Right atrium auricular region (tissue), 2 donors: Measurements from ENCODE around the gene ST3GAL4. TPM values are rescaled to one million over a fixed set of nuclear protein-coding genes. Genes with fewer than 3 reads are reported as not detected.

Experiments
- DNase-seq: peaks from one replicate; pipeline ENCODE4 v3.0.0-alpha.2; 2019; ENCODE audit warnings: low spot score
- H3K27ac ChIP-seq, 2 donors: fragments of 200-600 bp; sonication (generic); 1 replicate in 1 of 2; 2 replicates in 1 of 2; pipeline ENCODE4 v1.5.1; 2016 to 2019
- H3K27me3 ChIP-seq, 2 donors: fragments of 200-600 bp; sonication (generic); one replicate each; pipeline versions ENCODE4 v1.5.1 to v1.6.0; 2017 to 2019
- H3K36me3 ChIP-seq: fragments of 200-600 bp; sonication (generic); one replicate; pipeline ENCODE4 v1.5.1; 2016
- H3K4me1 ChIP-seq, 2 donors: fragments of 200-600 bp; sonication (generic); one replicate each; pipeline versions ENCODE4 v1.5.1 to v1.6.0; 2017 to 2019
- H3K4me3 ChIP-seq, 2 donors: fragments of 200-600 bp; sonication (generic); 1 replicate in 1 of 2; 2 replicates in 1 of 2; pipeline ENCODE4 v1.5.1; 2017 to 2019; ENCODE audit warnings: mild to moderate bottlenecking in 1 of 2, moderate library complexity in 1 of 2
- H3K9me3 ChIP-seq, 2 donors: fragments of 200-600 bp; sonication (generic); one replicate each; pipeline ENCODE4 v1.5.1; 2019
- total RNA-seq, 2 donors: library from RNA; depleted of rRNA; stranded (reverse); fragments of >200 nt; gene quantifications; one replicate each; pipeline ENCODE4 v1.1.0, GENCODE V29; 2016
- TF ChIP-seq, protein P1 (sequence below), 2 donors: fragments of 200-600 bp; sonication (generic); IDR thresholded peaks; one replicate each; pipeline ENCODE4 v1.5.1; 2019; ENCODE audit warnings: antibody characterized with exemption in 2 of 2

The ST3GAL4 gene
- total RNA-seq, 2 donors from 2014 or later = 67.5 to 103 TPM

DNA sequence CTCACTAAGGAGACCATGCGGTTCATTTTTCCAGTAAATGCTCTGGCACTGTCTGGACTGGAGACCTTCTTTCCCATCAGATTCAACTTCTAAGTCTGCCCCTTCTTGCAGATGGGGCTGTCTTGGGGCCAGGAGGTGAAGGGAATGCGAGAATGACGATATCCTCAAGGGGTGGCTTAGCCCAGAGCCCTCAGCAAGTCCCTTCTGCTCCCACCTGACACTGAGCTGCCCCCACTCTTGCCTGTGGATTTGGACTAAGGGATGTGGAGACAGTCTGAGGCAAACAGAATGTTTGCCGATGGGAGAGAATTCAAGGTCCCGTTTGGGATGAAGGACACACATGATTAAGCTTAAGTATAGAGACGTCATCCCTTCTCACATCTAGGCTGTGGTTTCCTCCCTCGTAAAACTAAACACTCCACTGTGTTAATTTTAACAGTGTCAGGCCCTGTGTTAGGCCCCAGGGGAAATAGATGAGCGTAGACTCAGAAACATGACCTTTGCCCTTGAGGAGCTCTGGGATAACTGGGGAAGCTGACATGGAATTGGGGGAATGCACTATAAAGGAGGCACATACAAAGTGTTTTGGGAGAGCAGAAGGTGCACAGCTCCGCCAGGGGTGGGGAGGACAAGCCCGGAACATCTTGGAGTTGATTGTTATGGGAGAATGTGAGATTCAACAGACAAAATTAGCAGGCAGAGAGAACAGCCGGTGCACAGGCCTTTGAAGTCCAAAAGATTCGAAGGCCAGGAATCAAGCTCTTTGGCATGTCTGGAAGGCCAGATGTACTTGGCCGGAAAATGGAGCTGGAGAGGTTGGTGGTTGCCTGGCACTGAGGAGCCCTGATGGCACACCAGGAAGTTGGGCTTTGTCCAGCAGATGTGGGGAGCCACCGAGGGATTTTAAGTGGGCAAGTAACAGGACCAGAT lies 71.6 kb downstream of the ST3GAL4 start:
- Histone ChIP-seq H3K36me3 (no peaks in the 10 kb centered on the region), H3K4me1 (peaks cover 0 to 63% of the 10 kb centered on the region in 2 donors), H3K4me3 (no peak overlapping the region), H3K27me3 (no peaks in the 10 kb centered on the region), H3K27ac (peak overlapping the region; percentile 74 to 81), H3K9me3 (no peaks in the 10 kb centered on the region)
- TF ChIP-seq, protein P1, sequence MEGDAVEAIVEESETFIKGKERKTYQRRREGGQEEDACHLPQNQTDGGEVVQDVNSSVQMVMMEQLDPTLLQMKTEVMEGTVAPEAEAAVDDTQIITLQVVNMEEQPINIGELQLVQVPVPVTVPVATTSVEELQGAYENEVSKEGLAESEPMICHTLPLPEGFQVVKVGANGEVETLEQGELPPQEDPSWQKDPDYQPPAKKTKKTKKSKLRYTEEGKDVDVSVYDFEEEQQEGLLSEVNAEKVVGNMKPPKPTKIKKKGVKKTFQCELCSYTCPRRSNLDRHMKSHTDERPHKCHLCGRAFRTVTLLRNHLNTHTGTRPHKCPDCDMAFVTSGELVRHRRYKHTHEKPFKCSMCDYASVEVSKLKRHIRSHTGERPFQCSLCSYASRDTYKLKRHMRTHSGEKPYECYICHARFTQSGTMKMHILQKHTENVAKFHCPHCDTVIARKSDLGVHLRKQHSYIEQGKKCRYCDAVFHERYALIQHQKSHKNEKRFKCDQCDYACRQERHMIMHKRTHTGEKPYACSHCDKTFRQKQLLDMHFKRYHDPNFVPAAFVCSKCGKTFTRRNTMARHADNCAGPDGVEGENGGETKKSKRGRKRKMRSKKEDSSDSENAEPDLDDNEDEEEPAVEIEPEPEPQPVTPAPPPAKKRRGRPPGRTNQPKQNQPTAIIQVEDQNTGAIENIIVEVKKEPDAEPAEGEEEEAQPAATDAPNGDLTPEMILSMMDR (IDR thresholded peaks at IDR 0.05) = no peak
- DNase-seq = no peak

DNA sequence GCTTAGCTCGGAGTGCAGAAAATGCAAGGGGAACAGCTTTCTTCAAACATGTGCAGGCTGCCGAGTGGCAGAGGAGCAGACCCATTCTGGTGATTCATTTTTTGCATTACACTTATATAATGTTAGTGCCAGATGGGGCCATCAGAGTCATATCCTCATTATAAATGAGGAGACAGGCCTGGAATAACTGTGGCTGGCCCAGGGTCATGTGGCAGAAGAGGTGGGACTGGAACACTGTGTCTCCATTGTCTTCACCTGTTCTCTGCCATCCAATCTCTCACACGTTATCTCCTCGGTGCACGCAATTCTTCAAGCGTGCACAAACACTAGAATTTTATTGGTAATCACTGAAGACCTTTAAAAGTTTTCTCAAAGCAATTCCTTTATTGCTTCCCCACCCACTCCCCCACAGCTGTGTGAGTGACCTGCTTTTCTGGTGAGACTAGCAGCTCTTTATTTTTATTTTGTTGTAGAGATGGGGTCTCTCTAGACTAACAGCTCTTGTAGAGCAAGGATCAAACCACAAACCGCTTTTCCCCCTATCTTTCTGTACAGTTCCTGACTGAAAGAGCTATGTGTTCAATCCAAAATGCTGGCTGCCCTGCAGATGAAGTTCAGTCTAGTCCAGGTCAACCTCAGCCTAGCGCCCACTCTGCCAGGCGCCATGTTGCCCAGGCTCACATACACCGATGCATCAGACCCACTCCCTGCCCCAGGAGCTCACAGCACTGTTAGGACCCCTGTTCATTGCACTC lies 75.3 kb downstream of the ST3GAL4 start:
- Histone ChIP-seq H3K4me1 (peaks cover 0 to 69% of the 10 kb centered on the region in 2 donors), H3K27me3 (no peaks in the 10 kb centered on the region), H3K27ac (peak overlapping the region; percentile 89 to 96), H3K9me3 (no peaks in the 10 kb centered on the region), H3K36me3 (no peaks in the 10 kb centered on the region), H3K4me3 (no peak overlapping the region)
- TF ChIP-seq, protein P1 (IDR thresholded peaks at IDR 0.05) = no peak
- no peak for DNase-seq

DNA sequence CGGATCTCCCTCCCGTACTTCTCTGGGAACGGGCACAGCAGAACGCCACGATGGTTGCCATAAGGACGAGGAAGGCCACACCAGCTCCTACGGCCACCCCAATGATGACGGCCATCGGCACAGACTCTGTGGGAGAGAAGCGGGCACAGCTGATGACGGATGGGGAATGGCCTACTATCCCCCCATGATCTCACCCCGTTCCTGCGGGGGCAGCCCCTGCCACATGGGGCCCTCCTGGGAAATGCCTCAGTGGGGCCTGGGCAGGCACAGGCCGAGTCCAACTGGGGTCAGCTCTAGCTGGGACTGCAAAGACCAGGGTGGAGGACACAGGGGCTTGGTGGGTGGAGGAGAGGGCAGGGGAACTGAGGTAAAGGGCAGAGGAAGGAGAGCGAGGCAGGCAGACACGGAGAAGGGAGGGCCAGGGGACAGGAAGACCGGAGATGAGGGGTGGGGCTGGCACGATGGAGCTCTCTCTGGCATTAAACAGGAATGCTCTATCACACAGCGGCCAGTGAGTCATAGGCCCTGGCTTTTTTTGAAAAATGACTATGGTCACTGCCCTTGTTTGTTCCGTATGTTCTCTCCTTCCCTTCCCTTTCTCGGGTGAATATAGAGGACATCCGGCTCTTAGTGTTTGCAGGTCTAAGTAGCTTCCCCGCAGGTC lies 76.0 kb downstream of the ST3GAL4 start:
- peak overlapping the region; percentile 89 to 96 for H3K27ac ChIP-seq
- no peaks in the 10 kb centered on the region for H3K27me3 ChIP-seq
- H3K4me3 ChIP-seq = no peak overlapping the region
- H3K36me3 ChIP-seq = no peaks in the 10 kb centered on the region
- TF ChIP-seq, protein P1 (IDR thresholded peaks at IDR 0.05) = no peak
- no peaks in the 10 kb centered on the region for H3K9me3 ChIP-seq
- DNase-seq = peak; percentile 93
- peaks cover 0 to 73% of the 10 kb centered on the region in 2 donors for H3K4me1 ChIP-seq

DNA sequence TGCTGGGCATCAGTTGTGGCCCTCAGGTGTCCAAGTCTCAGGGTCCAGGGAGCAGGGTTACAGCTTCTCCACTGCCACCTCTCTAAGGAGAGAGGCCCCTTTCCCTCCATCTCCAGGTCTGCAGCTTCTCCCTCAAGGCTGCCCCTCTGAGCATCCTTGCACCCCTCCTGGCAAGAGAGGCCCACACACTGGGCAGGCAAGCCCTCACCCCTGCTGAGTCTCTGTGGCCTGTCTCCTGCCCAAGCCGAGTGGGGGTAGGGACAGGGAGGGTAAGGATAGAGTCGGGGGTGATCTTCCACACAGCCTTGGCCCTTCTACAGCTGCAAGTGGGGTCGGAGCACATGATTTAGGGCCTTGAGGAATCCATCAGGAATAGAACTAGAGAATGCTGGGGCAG lies 76.6 kb downstream of the ST3GAL4 start:
- Histone ChIP-seq H3K36me3 (no peaks in the 10 kb centered on the region), H3K27me3 (no peaks in the 10 kb centered on the region), H3K4me1 (peaks cover 0 to 71% of the 10 kb centered on the region in 2 donors), H3K9me3 (no peaks in the 10 kb centered on the region), H3K27ac (peak overlapping the region; percentile 89 to 96), H3K4me3 (no peak overlapping the region)
- no peak for DNase-seq
- TF ChIP-seq, protein P1 (IDR thresholded peaks at IDR 0.05) = no peak

DNA sequence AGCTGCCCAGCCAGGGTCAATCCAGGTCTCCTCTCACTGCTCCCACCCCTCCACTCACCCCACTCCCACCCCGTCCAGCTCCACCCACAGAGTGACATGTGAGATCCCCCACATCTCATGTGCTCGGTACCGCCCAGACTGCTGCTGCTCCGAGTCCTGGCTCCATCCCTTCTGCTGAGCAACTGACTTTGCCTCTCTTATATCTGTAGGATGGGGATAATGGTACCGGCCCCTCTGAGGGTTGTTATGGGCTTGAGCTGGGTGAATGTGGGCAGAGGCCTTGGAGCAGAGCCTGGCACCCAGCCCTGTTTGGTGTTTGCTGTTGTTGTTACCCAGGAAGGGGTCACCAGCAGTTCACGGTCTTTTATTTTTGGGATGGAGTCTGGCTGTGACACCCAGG lies 77.0 kb downstream of the ST3GAL4 start:
- Histone ChIP-seq H3K27ac (peak overlapping the region; percentile 89 to 96), H3K4me3 (no peak overlapping the region), H3K27me3 (no peaks in the 10 kb centered on the region), H3K4me1 (peaks cover 0 to 66% of the 10 kb centered on the region in 2 donors), H3K36me3 (no peaks in the 10 kb centered on the region), H3K9me3 (no peaks in the 10 kb centered on the region)
- TF ChIP-seq, protein P1 (IDR thresholded peaks at IDR 0.05) = no peak
- no peak for DNase-seq
